ENCODE data around the gene MARCHF6. TPM values are rescaled to one million over a fixed set of nuclear protein-coding genes. Genes with fewer than 3 reads are reported as not detected.

Gene MARCHF6
- total RNA-seq (2022; extraction: Qiagen RNA extraction), result 57.4 to 78.1 TPM (median 65.3 TPM) in 5 replicates

GRCh38 chr5:10353241-10354047 lies at the start of gene MARCHF6:
MARCHF6 (plus strand) TSS chr5:10353695; CDS start chr5:10353899, 204 bp downstream.

GRCh38 chr5:10307206-10308148 lies 46.0 kb upstream of the MARCHF6 start, which contains the start of gene CMBL:
CMBL (minus strand) TSS chr5:10307902; CDS start chr5:10290762, 17,140 bp downstream.

Other genes starting within 250 kb of the MARCHF6 start
- gene ATPSCKMT, start 103.8 kb upstream of the MARCHF6 start, total RNA-seq (2022; extraction: Qiagen RNA extraction), result 10.3 to 20.5 TPM (median 11.1 TPM) in 5 replicates
- gene CCT5, start 103.4 kb upstream of the MARCHF6 start, total RNA-seq (2022; extraction: Qiagen RNA extraction), result 481 to 766 TPM (median 510 TPM) in 5 replicates
- 19.7 to 23.9 TPM (median 21.1 TPM) in 5 replicates for gene CMBL, start 45.8 kb upstream of the MARCHF6 start, total RNA-seq (2022; extraction: Qiagen RNA extraction)
- gene ROPN1L, start 88.2 kb downstream of the MARCHF6 start, total RNA-seq (2022; extraction: Qiagen RNA extraction), result 1.8 to 2.3 TPM (median 1.9 TPM) in 5 replicates
- gene ANKRD33B, start 210.4 kb downstream of the MARCHF6 start, total RNA-seq (2022; extraction: Qiagen RNA extraction), result 10.0 to 11.4 TPM (median 10.7 TPM) in 5 replicates

Data from A549 treated with Hydrocortisone at 1 μM for 4 hours (cell line).